Measurements from ENCODE around the gene STARD3. TPM values are rescaled to one million over a fixed set of nuclear protein-coding genes. Genes with fewer than 3 reads are reported as not detected.

The STARD3 gene
- total and polyA plus RNA-seq, 9 of the 15 experiments (the other 6 are each of a cell fraction or from before 2014, with no cell fraction given): 0.63 to 87.0 (median 46.0) TPM

- TF ChIP-seq RREB1 (CRISPR knock-in tag; IDR thresholded peaks at IDR 0.05) (0 out of 2 replicates have a peak, but pooled peaks have one; percentile 65), FOXA3 (CRISPR knock-in tag; conservative IDR thresholded peaks at IDR 0.05 in 1 of 2, IDR thresholded peaks at IDR 0.05 in 1 of 2) (no peak), NBN (IDR thresholded peaks at IDR 0.05; ENCODE audit: low read depth) (peak; percentile 47; the same call in 1 of the 2 replicates), CLOCK (CRISPR knock-in tag; IDR thresholded peaks at IDR 0.05; ENCODE audit: borderline replicate concordance) (no peak), ZNF76 (CRISPR knock-in tag; IDR thresholded peaks at IDR 0.05; ENCODE audit: borderline replicate concordance) (no peak), KAT7 (CRISPR knock-in tag; IDR thresholded peaks at IDR 0.05; ENCODE audit: borderline replicate concordance) (no peak), SIN3B (IDR thresholded peaks at IDR 0.05; ENCODE audit: low read depth) (peak; percentile 94), HDAC6 (IDR thresholded peaks at IDR 0.05; ENCODE audit: low read depth, low read length) (no peak), POLR2AphosphoS5 (IDR thresholded peaks at IDR 0.05; ENCODE audit: control insufficient read depth, insufficient read depth, low read depth, low read length) (peak; percentile 72), CHD2 (IDR thresholded peaks at IDR 0.05; ENCODE audit: low read depth, low read length) (no peak), E2F3 (CRISPR knock-in tag; IDR thresholded peaks at IDR 0.05) (no peak), NR2C1 (IDR thresholded peaks at IDR 0.05) (0 out of 2 replicates have a peak, but pooled peaks have one; percentile 59), NR2C1 (tag; IDR thresholded peaks at IDR 0.05) (peak; percentile 55), AFF1 (IDR thresholded peaks at IDR 0.05; ENCODE audit: low read depth in 1 of 2, partially characterized antibody in 2 of 2) (no peak)
Observed at GRCh38 chr17:39636927-39637736, at the start of gene STARD3 (continued).
